PC-3 (cell line): ENCODE results near the gene TTLL9.

Experiments
- EZH2 ChIP-seq: fragments of 300-600 bp; sonication (generic); IDR thresholded peaks from one replicate; pipeline ENCODE4 v1.6.1; 2017; ENCODE audit warnings: antibody characterized with exemption, mild to moderate bottlenecking, low read length; ENCODE audit not compliant: unreplicated experiment
- EZH2phosphoT487 ChIP-seq: fragments of 300-600 bp; sonication (generic); IDR thresholded peaks from 2 replicates; pipeline ENCODE4 v1.6.1; 2018; ENCODE audit warnings: mild to moderate bottlenecking, antibody characterized with exemption, low read length, borderline replicate concordance
- TF ChIP-seq, protein P1 (sequence below): fragments of 300-600 bp; sonication (generic); conservative IDR thresholded peaks from 2 replicates; pipeline ENCODE4 v1.5.1; 2017; ENCODE audit warnings: antibody characterized with exemption, low read depth, mild to moderate bottlenecking, low read length

DNA sequence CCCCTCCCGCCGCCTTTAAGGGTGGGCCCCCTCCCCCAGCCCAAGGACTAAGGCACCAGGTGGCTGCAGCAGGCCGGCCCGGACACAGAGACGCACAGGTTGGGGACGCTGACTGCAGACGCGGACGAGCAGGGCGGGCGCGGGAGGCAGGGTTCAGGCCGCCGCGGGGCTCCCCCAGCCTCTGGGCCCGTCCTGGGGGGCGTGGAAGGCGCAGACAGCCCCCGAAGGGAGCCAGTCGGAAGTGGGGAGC lies 9.4 kb upstream of the TTLL9 start:
- TF ChIP-seq, protein P1, sequence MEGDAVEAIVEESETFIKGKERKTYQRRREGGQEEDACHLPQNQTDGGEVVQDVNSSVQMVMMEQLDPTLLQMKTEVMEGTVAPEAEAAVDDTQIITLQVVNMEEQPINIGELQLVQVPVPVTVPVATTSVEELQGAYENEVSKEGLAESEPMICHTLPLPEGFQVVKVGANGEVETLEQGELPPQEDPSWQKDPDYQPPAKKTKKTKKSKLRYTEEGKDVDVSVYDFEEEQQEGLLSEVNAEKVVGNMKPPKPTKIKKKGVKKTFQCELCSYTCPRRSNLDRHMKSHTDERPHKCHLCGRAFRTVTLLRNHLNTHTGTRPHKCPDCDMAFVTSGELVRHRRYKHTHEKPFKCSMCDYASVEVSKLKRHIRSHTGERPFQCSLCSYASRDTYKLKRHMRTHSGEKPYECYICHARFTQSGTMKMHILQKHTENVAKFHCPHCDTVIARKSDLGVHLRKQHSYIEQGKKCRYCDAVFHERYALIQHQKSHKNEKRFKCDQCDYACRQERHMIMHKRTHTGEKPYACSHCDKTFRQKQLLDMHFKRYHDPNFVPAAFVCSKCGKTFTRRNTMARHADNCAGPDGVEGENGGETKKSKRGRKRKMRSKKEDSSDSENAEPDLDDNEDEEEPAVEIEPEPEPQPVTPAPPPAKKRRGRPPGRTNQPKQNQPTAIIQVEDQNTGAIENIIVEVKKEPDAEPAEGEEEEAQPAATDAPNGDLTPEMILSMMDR = no peak
- TF ChIP-seq EZH2 (no peak), EZH2phosphoT487 (no peak)
